Activated T-cell treated with anti-CD3 and anti-CD28 coated beads, Interleukin-2, amount 50 U/mL, for 72 hours (primary cell): ENCODE measurements around the gene INMT. TPM values are rescaled to one million over a fixed set of nuclear protein-coding genes. Genes with fewer than 3 reads are reported as not detected.
"Not testable (repeated sequence)": the region's sequence is repeated elsewhere in the genome, so short reads cannot be mapped to it uniquely, and the experiment has no call there.

ENCODE experiments used
- ATAC-seq, 2 donors: fragments of 150-1000 bp; cut with Tn5 transposase; replicated peaks in 1 of 2; 2 replicates each; pipeline ENCODE4 v1.10.0; 2021; ENCODE audit warnings: moderate library complexity in 2 of 2, mild to moderate bottlenecking in 1 of 2
- DNase-seq, 2 donors: peaks; one replicate each; pipeline ENCODE4 v3.0.0; 2021 to 2022; ENCODE audit warnings: mixed read lengths in 1 of 2
- H3K27ac Mint-ChIP-seq: one replicate; pipeline ENCODE4 v1.8.0; 2022; ENCODE audit warnings: mild to moderate bottlenecking, moderate library complexity, mixed read lengths
- H3K27me3 Mint-ChIP-seq: one replicate; pipeline ENCODE4 v1.8.0; 2022; ENCODE audit warnings: low read depth, mixed read lengths
- H3K36me3 Mint-ChIP-seq, 2 donors: one replicate each; pipeline ENCODE4 v1.8.0; 2022; ENCODE audit warnings: mixed read lengths in 2 of 2, mild to moderate bottlenecking in 1 of 2; ENCODE audit not compliant: insufficient read depth in 2 of 2
- H3K4me1 Mint-ChIP-seq: one replicate; pipeline ENCODE4 v1.8.0; 2022; ENCODE audit warnings: low read depth, mixed read lengths
- H3K4me3 Mint-ChIP-seq, 2 donors: one replicate each; pipeline ENCODE4 v1.8.0; 2022; ENCODE audit warnings: mild to moderate bottlenecking in 2 of 2, mixed read lengths in 2 of 2, moderate library complexity in 2 of 2
- H3K9me3 Mint-ChIP-seq, 2 donors: one replicate each; pipeline ENCODE4 v1.8.0; 2022; ENCODE audit warnings: mixed read lengths in 2 of 2
- total RNA-seq, 2 donors: library from RNA; stranded (reverse); gene quantifications; one replicate each; pipeline ENCODE4 v1.2.3, GENCODE V29; 2022

Gene INMT
- total RNA-seq, 2 donors from 2014 or later, result 0.53 TPM; not detected in 1

DNA sequence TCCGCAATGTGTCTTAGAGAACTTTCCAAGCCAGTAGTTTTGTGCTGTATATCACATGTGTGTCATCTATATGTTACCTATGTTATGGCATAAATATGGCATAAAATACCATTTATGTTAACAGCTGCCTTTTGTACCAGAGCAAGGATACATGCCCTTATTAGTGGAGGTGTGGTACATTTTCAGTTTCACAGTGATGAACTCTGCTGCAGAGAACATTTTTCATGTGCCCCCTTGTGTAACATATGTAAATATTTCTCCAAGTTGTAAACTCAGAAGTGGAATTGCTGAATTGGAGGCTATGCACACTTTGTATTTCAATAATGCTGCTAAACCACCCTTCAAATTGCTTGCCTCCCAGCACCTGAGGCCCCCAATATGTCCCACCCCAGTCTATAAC lies 37.8 kb upstream of the INMT start:
- DNase-seq, result no peak
- Mint-ChIP-seq H3K4me1 (no peaks in the 10 kb centered on the region), H3K4me3 (no peak overlapping the region), H3K27ac (no peak overlapping the region), H3K9me3 (peaks cover 6 to 11% of the 10 kb centered on the region in 2 donors), H3K36me3 (peaks cover 13 to 15% of the 10 kb centered on the region in 2 donors), H3K27me3 (no peaks in the 10 kb centered on the region)
- ATAC-seq, result no peak

DNA sequence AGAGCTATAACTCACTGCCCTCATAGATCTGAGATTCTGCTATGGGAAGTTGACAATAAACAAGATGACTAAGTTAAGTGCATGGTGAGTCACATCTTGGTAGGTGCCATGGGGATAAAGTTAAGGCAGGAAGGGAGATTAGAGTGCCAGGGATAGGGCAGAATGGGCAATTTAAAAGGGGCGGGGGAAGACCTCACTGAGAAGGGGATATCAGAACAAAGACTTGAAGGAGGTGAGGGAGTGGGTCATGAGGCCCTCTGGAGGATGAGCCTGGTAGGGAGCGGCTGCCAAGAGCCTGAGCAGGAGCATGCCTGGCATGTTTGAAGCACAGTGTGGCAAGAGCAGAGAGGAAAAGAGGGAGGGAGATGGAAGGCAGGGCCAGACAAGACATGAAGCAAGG lies 34.8 kb upstream of the INMT start:
- DNase-seq (no peak), ATAC-seq (no peak)
- Mint-ChIP-seq H3K27me3 (no peaks in the 10 kb centered on the region), H3K4me1 (no peaks in the 10 kb centered on the region), H3K27ac (no peak overlapping the region), H3K9me3 (peaks cover 15 to 19% of the 10 kb centered on the region in 2 donors), H3K36me3 (peaks cover 22 to 24% of the 10 kb centered on the region in 2 donors), H3K4me3 (no peak overlapping the region)

DNA sequence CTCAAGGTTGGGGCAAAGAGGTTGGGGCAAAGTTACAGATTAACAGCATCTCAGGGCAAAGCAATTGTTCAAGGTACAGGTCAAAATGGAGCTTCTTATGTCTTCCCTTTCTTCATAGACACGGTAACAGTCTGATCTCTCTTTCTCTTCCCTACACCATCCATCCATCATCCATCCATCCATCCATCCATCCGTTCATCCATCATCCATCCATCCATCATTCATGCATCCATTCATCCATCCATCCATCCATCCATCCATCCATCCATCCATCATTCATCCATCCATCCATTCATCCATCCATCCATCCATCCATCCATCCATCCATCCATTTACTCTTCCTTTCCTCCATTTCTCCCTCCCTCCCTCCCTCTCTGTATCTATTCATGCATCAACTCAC lies 32.5 kb upstream of the INMT start:
- not testable (repeated sequence) for DNase-seq, H3K27ac Mint-ChIP-seq, H3K4me3 Mint-ChIP-seq, H3K27me3 Mint-ChIP-seq, ATAC-seq, H3K4me1 Mint-ChIP-seq
- Mint-ChIP-seq H3K36me3 (peaks cover 22 to 24% of the 10 kb centered on the region in 2 donors), H3K9me3 (peaks cover 15 to 19% of the 10 kb centered on the region in 2 donors)

DNA sequence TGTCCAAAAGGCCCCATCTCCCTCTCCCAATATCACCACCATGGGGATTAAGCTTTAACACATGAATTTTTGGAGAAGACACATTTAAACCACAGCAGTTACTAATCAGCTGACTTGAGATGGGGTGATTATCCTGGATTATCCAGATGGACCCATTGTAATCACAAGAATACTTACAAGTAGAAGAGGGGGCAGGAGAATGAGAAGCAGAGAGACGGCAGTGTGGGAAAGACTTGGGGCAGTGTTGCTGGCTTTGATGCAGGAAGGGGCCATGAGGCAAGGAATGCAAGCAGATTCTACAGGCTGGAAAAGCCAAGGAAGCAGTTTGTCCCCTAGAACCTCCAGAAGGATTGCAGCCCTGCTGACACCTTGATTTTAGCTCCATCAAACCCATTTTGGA lies 30.7 kb upstream of the INMT start:
- peaks cover 15 to 19% of the 10 kb centered on the region in 2 donors for H3K9me3 Mint-ChIP-seq
- H3K4me3 Mint-ChIP-seq, result no peak overlapping the region
- H3K4me1 Mint-ChIP-seq, result peaks cover 10% of the 10 kb centered on the region
- H3K27me3 Mint-ChIP-seq, result no peaks in the 10 kb centered on the region
- peaks cover 22 to 25% of the 10 kb centered on the region in 2 donors for H3K36me3 Mint-ChIP-seq
- H3K27ac Mint-ChIP-seq, result no peak overlapping the region
- DNase-seq (no peak), ATAC-seq (no peak)

DNA sequence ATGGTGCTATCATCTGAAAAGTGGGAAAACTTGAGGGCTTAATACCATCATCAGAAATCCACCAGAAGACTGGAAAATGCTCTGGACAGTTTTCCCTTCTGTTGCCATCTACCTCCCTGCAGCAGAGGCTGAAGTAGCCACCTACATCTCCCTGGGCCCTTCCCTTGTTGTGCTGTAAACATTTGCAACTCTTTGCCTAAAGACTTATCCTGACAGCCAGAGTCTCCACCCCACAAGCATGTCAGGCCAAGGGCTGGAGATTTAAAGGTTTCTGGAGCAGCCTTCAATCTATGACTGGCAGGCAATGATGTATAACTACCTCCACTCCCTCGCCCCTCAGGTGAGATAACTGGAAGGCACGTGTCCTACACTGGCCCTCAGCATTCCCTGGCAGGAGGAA lies 29.7 kb upstream of the INMT start:
- Mint-ChIP-seq H3K27ac (no peak overlapping the region), H3K9me3 (peaks cover 13 to 17% of the 10 kb centered on the region in 2 donors), H3K27me3 (no peaks in the 10 kb centered on the region), H3K36me3 (peaks cover 20 to 22% of the 10 kb centered on the region in 2 donors), H3K4me1 (peaks cover 19% of the 10 kb centered on the region), H3K4me3 (no peak overlapping the region)
- DNase-seq (no peak), ATAC-seq (no peak)

DNA sequence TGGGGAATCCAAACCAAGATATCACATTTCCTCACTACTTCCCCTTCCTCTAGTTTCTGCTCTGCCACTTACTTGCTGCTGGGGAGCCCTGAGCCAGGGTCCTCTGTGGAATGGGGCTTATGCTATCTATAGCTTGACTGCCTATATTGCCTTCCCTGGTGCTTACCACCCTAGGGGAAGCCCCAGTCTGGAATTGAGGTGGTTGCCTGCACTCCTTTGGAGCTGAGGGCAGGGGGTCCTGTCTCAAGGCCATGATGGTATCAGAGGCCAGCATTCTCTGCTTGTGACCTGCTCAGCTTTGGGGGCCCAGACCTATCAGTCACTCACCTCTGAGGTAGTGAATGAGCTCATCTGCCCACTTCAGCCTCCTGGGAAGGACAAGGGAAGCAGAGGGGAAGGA lies 29.3 kb upstream of the INMT start:
- Mint-ChIP-seq H3K27ac (no peak overlapping the region), H3K4me3 (no peak overlapping the region), H3K9me3 (peaks cover 12 to 16% of the 10 kb centered on the region in 2 donors), H3K4me1 (peaks cover 24% of the 10 kb centered on the region), H3K27me3 (no peaks in the 10 kb centered on the region), H3K36me3 (peaks cover 18 to 19% of the 10 kb centered on the region in 2 donors)
- ATAC-seq (no peak), DNase-seq (no peak)

DNA sequence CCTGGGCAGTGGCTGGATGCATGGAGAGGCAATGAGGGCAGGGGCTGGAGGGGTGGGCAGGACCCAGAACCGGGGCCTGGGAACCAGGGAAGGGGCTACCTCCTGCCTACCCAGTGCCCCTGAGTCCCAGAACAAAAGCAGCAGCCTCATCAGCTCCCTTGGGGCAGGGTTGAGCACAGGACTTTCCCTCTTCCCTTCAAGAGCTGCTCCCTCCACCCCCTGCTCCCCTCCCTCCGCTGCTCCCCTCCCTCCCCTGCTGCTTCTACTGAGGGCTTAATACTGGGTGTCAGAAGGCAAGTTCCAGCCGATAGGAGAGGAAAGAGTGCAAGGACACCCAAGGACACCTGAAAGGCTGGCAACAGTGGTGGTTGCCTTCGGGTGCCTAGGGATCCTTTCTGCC lies 28.2 kb upstream of the INMT start:
- peaks cover 8 to 9% of the 10 kb centered on the region in 2 donors for H3K9me3 Mint-ChIP-seq
- H3K36me3 Mint-ChIP-seq, result peaks cover 10 to 11% of the 10 kb centered on the region in 2 donors
- DNase-seq (no peak), ATAC-seq (no peak)
- H3K27me3 Mint-ChIP-seq, result no peaks in the 10 kb centered on the region
- H3K4me3 Mint-ChIP-seq, result no peak overlapping the region
- peaks cover 33% of the 10 kb centered on the region for H3K4me1 Mint-ChIP-seq
- no peak overlapping the region for H3K27ac Mint-ChIP-seq

DNA sequence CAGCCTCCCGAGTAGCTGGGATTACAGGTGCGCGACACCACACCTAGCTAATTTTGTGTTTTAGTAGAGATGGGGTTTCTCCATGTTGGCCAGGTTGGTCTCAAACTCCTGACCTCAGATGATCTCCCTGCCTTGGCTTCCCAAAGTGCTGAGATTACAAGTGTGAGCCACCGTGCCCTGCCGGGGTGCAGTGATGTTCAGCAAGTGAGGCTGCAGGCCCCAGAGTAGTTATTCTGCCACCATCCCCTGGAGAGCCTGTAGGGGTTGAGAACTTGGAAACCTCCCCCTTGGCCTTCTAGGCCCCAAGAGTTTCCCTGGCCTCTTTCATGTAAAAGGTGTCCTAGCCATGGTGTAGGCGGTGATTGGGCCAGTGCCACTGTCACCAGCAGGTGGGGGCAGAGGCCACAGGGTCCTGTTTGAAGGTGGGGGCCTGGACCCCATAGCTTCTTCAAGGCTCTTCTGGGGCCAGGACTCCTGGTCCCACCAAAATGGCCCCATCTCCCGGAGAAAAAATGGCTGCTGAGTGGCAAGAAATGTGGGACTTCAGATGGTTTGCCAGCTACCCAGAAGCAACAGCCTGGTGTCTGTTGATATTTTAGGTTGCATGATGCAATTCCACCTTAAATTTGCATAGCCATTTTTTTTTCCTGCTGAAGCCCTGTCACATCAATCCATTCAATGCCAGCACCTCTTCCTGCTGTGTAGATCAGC lies 25.5 kb upstream of the INMT start:
- Mint-ChIP-seq H3K27ac (peak overlapping the region; percentile 94), H3K4me3 (peak overlapping the region; percentile 78 to 84), H3K4me1 (peaks cover 47% of the 10 kb centered on the region), H3K36me3 (peaks cover 0 to 2% of the 10 kb centered on the region in 2 donors), H3K9me3 (no peaks in the 10 kb centered on the region), H3K27me3 (no peaks in the 10 kb centered on the region)
- peak; percentile 35 to 43 for DNase-seq
- peak; percentile 37 to 48 for ATAC-seq

DNA sequence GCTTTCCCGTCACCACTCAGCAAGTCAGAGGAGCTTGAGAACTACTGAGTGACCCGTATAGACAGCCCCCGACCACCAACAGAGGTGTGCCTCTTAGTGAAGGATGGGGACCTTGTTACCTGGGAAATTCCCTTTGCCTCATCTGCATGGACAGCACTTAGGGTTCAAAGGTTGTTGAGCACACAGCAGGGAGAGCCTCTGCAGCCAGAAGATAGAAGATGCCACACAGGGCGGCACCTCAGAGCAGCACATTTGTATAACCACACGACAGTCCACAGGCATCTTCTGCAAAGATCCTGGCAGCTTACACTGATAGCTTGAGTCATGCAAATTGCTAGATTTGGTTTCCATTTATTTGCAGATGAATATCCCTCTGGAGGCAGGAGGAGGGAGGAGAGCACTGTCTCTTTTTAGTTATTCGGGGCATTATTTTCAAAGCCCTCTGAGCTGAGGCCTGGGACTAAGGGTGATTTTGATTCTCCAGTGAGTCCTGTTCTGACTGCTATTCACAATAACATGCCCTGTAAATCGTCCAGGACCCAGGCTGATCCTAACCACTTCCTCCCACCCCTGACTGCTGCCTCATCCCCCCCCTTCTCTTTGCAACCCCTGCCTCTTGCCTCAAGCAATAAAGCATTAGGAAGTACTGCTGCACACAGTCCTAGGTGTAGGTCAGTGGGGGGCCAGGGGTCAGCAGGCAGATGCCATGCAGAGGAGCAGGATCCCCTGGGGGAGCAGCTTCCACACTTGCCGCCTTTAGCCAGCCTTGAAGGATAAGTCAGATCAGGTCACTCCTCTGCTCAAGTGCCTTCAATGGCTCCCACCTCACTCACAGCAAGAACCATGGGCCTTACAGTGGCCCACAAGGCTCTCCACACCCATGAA lies 24.6 kb upstream of the INMT start:
- peak overlapping the region; percentile 94 for H3K27ac Mint-ChIP-seq
- H3K4me1 Mint-ChIP-seq, result peaks cover 47% of the 10 kb centered on the region
- peak overlapping the region; percentile 78 to 84 for H3K4me3 Mint-ChIP-seq
- peak; percentile 88 to 91 for ATAC-seq
- peak; percentile 52 to 58 for DNase-seq
- H3K27me3 Mint-ChIP-seq, result no peaks in the 10 kb centered on the region
- H3K36me3 Mint-ChIP-seq, result peaks cover 0 to 2% of the 10 kb centered on the region in 2 donors
- no peaks in the 10 kb centered on the region for H3K9me3 Mint-ChIP-seq

DNA sequence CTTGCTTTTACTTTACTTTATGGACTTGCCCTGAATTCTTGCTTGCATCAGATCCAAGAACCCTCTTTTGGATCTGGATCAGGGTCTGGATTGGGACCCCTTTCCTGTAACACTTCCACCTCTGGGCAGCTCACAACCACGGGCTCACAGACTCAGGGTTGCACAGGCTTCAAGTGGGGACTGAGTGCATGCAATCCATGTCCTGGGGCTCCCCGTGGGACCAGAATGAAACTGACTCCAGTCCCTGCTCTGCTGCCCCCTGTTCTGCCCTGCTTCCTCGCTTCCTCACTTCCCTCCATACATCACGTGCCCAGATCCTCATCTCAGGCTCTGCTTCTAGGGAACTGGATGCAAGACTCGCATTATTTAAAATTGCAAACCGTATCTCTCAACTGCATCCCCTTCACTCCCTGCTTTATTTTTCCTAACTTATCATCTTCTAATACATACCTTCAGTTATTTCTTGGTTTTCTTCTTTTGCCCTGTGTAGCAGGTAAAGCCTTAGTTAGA lies 23.3 kb upstream of the INMT start:
- Mint-ChIP-seq H3K36me3 (peaks cover 0 to 2% of the 10 kb centered on the region in 2 donors), H3K4me1 (peaks cover 47% of the 10 kb centered on the region), H3K27ac (peak overlapping the region; percentile 7), H3K27me3 (no peaks in the 10 kb centered on the region), H3K4me3 (no peak overlapping the region), H3K9me3 (no peaks in the 10 kb centered on the region)
- DNase-seq, result no peak
- no peak for ATAC-seq

DNA sequence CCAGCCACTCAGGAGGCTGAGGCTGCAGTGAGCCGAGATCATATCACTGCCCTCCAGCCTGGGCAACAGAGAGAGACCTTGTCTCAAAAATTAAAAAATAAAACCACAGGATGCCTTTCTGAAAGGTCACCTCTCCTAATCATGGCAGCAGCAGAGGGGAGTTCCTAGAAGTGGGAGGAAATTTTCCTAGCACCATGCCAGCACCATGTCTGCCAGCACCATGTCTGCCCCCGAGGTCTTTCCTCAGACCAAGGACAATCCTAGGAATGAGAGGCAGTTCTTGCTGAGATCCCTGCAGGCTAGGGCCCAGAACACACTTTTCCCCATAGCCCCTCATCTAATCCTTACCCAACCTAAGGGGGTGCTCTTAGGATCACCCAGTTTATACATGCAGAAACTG lies 22.3 kb upstream of the INMT start:
- no peak for ATAC-seq
- Mint-ChIP-seq H3K27me3 (no peaks in the 10 kb centered on the region), H3K27ac (no peak overlapping the region), H3K4me1 (peaks cover 47% of the 10 kb centered on the region), H3K36me3 (peaks cover 0 to 2% of the 10 kb centered on the region in 2 donors), H3K4me3 (no peak overlapping the region), H3K9me3 (no peaks in the 10 kb centered on the region)
- DNase-seq, result no peak

DNA sequence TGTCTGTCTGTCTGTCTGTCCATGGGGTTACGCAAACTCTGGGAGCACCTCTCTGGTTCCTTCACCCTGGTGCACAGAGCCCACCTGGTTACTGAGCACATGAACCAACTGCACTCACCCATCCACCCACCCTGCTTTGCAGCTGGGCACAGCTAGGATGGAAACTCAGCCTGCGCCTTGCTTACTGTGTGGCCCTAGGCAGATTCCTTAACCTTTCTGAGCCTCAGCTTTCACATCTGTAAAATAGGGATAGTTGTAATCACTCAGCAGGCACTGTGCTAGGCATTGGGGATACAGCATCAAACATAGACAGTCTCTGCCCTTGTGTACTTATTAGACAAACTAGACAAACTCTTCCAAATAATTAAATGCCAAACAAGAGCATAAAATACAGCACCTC lies 21.8 kb upstream of the INMT start:
- DNase-seq, result no peak
- Mint-ChIP-seq H3K4me3 (no peak overlapping the region), H3K27me3 (no peaks in the 10 kb centered on the region), H3K36me3 (peaks cover 0 to 2% of the 10 kb centered on the region in 2 donors), H3K27ac (no peak overlapping the region), H3K4me1 (peaks cover 47% of the 10 kb centered on the region), H3K9me3 (no peaks in the 10 kb centered on the region)
- ATAC-seq, result no peak

DNA sequence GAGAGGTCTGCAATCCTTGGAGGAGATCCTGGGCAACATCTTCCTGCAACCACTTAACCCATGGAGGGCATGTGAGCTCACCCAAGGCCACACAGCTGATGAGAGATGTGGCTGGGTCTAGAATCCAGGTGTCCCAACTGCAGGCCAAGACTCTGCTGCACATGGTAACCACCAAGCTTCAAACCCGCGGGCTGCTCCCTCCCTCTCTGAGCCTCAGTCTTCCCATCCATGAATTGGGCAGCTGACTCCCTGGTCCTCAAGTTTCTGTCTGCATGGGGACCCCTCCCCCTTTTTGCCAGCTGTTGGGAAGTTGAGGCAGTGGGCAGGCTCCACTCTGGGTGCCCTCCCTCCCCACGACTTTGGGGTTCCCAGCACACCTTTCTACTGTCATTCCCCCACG lies 20.9 kb upstream of the INMT start:
- Mint-ChIP-seq H3K36me3 (no peaks in the 10 kb centered on the region), H3K9me3 (no peaks in the 10 kb centered on the region), H3K4me1 (peaks cover 39% of the 10 kb centered on the region), H3K27ac (no peak overlapping the region), H3K27me3 (no peaks in the 10 kb centered on the region), H3K4me3 (no peak overlapping the region)
- DNase-seq, result no peak
- ATAC-seq, result no peak
